ENCODE results near the gene TSPAN32. TPM values are rescaled to one million over a fixed set of nuclear protein-coding genes. Genes with fewer than 3 reads are reported as not detected.
"Not testable (repeated sequence)": the region's sequence is repeated elsewhere in the genome, so short reads cannot be mapped to it uniquely, and the experiment has no call there.

TSPAN32 gene
- total and polyA plus RNA-seq, 9 donors, result 1.6 to 6.9 (median 2.9) TPM

DNA sequence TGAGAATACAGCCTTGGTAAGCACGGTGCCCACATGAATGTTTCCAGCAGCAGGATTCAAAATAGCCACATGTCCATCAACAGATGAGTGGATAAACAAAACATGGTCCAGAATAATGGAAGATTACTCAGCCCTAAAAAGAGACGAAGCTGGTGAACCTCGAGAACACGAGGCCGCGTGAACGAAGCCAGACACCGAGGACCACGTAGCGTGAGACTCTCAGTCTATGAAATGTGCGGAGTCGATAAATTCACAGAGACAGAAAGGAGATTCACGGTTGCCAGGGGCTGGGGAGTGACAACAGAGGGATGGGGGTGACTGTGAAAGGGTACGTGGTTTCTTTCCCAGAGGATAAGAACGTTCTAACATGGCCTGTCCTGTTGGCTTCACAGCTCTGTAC lies 28.5 kb upstream of the TSPAN32 start:
- 91% methylated on average over 10 of the region's 15 CpGs for WGBS (ENCODE audit: insufficient coverage)
- H3K9me3 ChIP-seq (replicated peaks; ENCODE audit: control insufficient read depth, low read depth, low read length), result no peaks in the 10 kb centered on the region
- H3K4me3 ChIP-seq (ENCODE audit: low read length), result no peak overlapping the region
- no peak for DNase-seq
- peaks cover 27% of the 10 kb centered on the region for H3K4me1 ChIP-seq (ENCODE audit: control insufficient read depth, insufficient read depth, low read length)
- peaks cover 66% of the 10 kb centered on the region for H3K27me3 ChIP-seq (ENCODE audit: control insufficient read depth, insufficient read depth, low read length)
- no peaks in the 10 kb centered on the region for H3K36me3 ChIP-seq (ENCODE audit: control insufficient read depth, insufficient read depth, low read length)
- H3K27ac ChIP-seq (ENCODE audit: low read length), result no peak overlapping the region

DNA sequence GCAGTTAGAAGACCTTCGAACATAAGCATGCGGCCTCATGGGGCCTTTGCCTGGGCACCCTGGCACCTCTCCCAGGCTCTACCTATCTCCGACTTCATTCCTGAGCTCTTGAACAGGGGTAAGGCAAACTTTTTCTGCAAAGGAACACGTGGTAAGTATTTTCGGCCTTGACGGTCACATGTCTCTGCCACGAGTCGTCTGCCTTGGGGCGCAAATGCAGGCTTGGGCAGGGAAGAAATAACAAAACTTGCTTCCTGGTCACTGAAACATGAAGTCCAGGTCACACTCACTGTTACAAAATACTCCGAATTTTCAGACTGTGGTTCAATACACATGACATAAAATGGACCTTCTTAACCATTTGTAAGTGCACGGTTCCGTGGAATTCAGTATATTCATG lies 28.0 kb upstream of the TSPAN32 start:
- Histone ChIP-seq H3K4me1 (ENCODE audit: control insufficient read depth, insufficient read depth, low read length) (peaks cover 22% of the 10 kb centered on the region), H3K4me3 (ENCODE audit: low read length) (no peak overlapping the region), H3K36me3 (ENCODE audit: control insufficient read depth, insufficient read depth, low read length) (no peaks in the 10 kb centered on the region), H3K27ac (ENCODE audit: low read length) (no peak overlapping the region), H3K27me3 (ENCODE audit: control insufficient read depth, insufficient read depth, low read length) (peaks cover 63% of the 10 kb centered on the region), H3K9me3 (replicated peaks; ENCODE audit: control insufficient read depth, low read depth, low read length) (no peaks in the 10 kb centered on the region)
- no peak for DNase-seq
- WGBS (ENCODE audit: insufficient coverage), result 78% methylated on average over 10 of the region's 12 CpGs

DNA sequence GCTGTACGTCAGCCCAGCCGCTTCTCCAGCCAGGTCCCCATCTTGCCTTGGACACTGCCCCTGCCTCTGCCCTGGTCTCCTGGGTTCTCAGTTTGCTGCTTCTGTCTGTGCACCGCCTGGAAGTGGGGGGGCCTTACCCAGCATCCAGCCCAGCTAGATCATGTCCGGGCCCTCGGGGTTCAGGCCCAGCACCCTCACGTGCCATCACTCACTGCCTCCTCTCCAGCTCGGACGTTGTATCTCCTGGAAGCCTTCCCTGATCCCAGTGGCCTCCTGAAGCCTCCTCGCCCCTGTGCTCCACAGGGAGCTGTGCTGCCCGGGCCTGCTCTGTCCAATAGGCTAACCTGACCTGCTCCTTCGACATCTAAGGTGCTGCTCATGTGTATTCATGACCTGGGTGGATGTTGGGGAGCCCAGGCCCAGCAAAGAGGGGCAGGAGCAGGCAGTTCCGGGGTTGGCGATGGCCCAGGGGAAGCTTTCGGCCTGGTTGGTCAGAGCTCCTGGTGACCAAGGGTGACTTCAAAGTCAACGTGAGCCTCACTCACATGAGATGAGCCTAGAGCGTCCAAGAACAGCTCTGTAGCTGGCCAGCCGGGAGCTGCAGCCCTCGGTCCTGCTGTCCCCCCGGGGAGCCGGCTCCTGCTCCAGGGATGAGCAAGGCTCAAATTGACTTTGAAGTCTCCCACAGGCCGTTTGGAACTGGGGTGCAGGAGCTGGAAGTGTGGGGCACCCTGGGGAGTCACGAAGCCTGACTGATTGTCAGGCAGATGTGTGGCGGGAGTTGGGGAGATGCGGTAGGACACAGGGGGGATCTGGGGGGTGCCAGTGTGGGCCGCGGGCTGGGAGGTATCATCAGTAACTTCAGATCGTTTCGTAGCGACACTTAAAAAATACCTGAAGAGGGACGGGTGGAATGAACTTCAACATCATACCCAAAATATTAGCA lies 26.2 kb upstream of the TSPAN32 start:
- no peak for DNase-seq
- Histone ChIP-seq H3K27me3 (ENCODE audit: control insufficient read depth, insufficient read depth, low read length) (peaks cover 51% of the 10 kb centered on the region), H3K4me1 (ENCODE audit: control insufficient read depth, insufficient read depth, low read length) (peaks cover 13% of the 10 kb centered on the region), H3K9me3 (replicated peaks; ENCODE audit: control insufficient read depth, low read depth, low read length) (no peaks in the 10 kb centered on the region), H3K4me3 (ENCODE audit: low read length) (no peak overlapping the region), H3K27ac (ENCODE audit: low read length) (no peak overlapping the region), H3K36me3 (ENCODE audit: control insufficient read depth, insufficient read depth, low read length) (no peaks in the 10 kb centered on the region)
- WGBS (ENCODE audit: insufficient coverage), result 81% methylated on average over 23 of the region's 30 CpGs

DNA sequence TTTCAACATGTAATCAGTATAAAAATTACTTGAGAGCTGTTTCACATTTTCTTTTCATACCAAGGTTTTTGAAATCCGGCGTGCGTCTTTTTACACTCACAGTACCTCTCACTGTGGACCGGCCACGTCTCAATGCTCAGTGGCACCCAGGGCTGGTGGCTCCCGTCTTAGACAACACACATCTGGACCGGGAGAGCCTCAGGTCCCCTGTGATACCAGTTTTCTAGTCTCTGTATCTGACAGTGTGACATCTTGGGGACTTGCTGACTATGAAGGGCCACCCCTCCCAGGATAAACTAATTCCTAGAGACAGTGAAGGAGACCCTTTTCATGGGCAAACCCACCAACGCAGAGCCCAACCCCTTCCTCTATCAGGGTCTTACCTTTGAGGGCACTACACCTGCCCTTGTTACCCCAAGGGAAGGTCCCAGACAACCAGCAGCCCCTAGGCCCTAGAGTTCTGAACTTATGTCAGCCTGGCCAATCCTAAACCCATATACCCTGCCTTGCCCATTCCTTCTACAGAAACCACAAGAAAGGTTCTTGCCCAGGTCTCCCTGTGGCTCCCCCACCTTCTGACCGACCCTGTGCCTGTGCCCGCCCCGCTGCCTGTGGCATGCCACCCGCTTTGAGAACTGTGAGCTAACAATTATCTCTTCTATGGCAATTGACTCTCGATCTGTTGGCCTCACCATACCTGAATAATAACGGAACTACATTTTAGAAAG lies 25.4 kb upstream of the TSPAN32 start:
- Histone ChIP-seq H3K27ac (ENCODE audit: low read length) (no peak overlapping the region), H3K36me3 (ENCODE audit: control insufficient read depth, insufficient read depth, low read length) (no peaks in the 10 kb centered on the region), H3K4me1 (ENCODE audit: control insufficient read depth, insufficient read depth, low read length) (peaks cover 6% of the 10 kb centered on the region), H3K27me3 (ENCODE audit: control insufficient read depth, insufficient read depth, low read length) (peaks cover 42% of the 10 kb centered on the region), H3K9me3 (replicated peaks; ENCODE audit: control insufficient read depth, low read depth, low read length) (no peaks in the 10 kb centered on the region), H3K4me3 (ENCODE audit: low read length) (no peak overlapping the region)
- 94% methylated on average over 7 of the region's 14 CpGs for WGBS (ENCODE audit: insufficient coverage)
- no peak for DNase-seq

DNA sequence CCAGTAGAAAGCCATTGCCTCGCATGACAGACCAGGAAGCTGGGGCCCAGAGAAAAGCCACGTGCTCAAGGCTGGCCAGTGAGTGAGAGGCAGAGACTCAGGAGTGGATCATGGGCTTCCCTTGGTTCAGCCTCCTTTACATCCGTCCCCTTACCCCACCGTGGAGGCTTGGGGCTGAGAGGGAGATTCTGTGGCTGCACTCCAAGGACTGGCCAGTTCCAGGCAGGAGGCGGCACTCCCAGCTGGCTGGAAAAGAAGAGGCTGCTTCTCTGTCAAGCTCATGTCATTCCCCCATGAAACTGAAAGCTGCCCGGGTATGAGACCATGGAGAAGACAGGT lies 24.8 kb upstream of the TSPAN32 start:
- Histone ChIP-seq H3K27me3 (ENCODE audit: control insufficient read depth, insufficient read depth, low read length) (peaks cover 37% of the 10 kb centered on the region), H3K9me3 (replicated peaks; ENCODE audit: control insufficient read depth, low read depth, low read length) (no peaks in the 10 kb centered on the region), H3K4me3 (ENCODE audit: low read length) (no peak overlapping the region), H3K27ac (ENCODE audit: low read length) (no peak overlapping the region), H3K4me1 (ENCODE audit: control insufficient read depth, insufficient read depth, low read length) (peaks cover 6% of the 10 kb centered on the region), H3K36me3 (ENCODE audit: control insufficient read depth, insufficient read depth, low read length) (no peaks in the 10 kb centered on the region)
- WGBS (ENCODE audit: insufficient coverage), result no CpG with 5 or more reads among the region's 6 CpGs
- DNase-seq, result no peak

DNA sequence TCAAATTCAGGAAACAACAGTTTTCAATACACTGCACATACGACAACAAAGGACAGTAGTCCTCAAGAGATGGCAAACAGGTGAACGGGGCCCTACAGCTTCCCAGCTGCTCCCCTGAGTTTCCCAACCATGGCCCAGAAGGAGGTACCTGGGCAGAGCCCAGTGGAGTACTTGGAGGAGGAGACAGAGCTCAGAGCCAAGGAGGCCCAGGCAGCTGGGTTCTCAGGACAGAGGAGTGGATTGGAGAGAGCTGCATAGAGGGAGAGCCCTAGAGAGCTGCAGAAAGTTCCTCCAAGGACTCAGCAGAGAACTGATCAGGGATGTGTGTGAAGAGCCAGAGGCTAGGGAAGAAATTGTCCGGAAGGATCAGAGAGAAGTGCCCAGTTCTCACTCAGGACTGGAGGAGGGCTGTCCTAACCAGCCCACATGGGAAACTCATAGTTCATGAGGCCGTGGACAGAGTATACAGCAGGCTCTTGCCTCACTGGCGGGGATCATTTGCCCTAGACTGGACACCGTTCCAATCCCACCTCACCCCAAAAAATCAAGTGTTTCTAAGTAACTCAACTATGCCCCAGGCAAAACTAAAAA lies 23.8 kb upstream of the TSPAN32 start:
- no peak for DNase-seq
- H3K9me3 ChIP-seq (replicated peaks; ENCODE audit: control insufficient read depth, low read depth, low read length), result no peaks in the 10 kb centered on the region
- no peaks in the 10 kb centered on the region for H3K36me3 ChIP-seq (ENCODE audit: control insufficient read depth, insufficient read depth, low read length)
- WGBS (ENCODE audit: insufficient coverage), result 55% methylated on average over 2 of the region's 6 CpGs
- peaks cover 6% of the 10 kb centered on the region for H3K4me1 ChIP-seq (ENCODE audit: control insufficient read depth, insufficient read depth, low read length)
- peaks cover 26% of the 10 kb centered on the region for H3K27me3 ChIP-seq (ENCODE audit: control insufficient read depth, insufficient read depth, low read length)
- H3K27ac ChIP-seq (ENCODE audit: low read length), result no peak overlapping the region
- H3K4me3 ChIP-seq (ENCODE audit: low read length), result no peak overlapping the region

DNA sequence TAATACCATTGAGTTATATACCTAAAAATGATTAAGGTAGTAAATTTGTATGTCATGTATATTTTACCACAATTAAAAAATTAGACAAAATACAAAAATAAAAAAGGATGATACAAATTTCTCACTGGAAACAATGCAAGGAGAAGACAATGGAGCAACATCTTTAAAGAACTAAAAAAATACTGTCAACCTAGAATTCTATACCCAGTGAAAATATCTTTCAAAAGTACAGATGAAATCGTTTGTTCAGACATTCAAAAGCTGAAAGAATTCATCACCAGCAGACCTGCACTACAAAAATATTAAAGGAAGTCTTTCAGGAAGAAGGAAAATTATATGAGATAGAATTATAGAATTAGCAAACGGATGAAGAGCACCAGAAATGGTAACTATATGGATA lies 21.6 kb upstream of the TSPAN32 start:
- H3K27me3 ChIP-seq (ENCODE audit: control insufficient read depth, insufficient read depth, low read length), result peaks cover 11% of the 10 kb centered on the region
- H3K36me3 ChIP-seq (ENCODE audit: control insufficient read depth, insufficient read depth, low read length), result no peaks in the 10 kb centered on the region
- no peak overlapping the region for H3K4me3 ChIP-seq (ENCODE audit: low read length)
- peaks cover 6% of the 10 kb centered on the region for H3K4me1 ChIP-seq (ENCODE audit: control insufficient read depth, insufficient read depth, low read length)
- no CpG with 5 or more reads among the region's 2 CpGs for WGBS (ENCODE audit: insufficient coverage)
- no peak overlapping the region for H3K27ac ChIP-seq (ENCODE audit: low read length)
- H3K9me3 ChIP-seq (replicated peaks; ENCODE audit: control insufficient read depth, low read depth, low read length), result no peaks in the 10 kb centered on the region
- DNase-seq, result no peak

DNA sequence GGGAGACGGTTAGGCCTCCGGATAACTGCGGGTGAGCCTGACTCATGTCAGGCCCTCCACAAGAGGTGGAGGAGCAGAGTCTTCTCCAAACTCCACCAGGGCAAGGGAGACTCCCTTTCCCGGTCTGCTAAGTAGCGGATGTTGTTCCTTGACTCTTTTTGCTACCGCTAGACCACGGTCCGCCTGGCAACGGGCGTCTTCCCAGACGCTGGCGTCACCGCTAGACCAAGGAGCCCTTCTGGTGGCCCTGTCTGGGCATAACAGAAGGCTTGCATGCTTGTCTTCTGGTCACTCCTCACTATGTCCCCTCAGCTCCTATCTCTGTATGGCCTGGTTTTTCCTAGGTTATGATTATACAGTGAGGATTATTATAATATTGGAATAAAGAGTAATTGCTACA lies 15.5 kb upstream of the TSPAN32 start:
- not testable (repeated sequence) for H3K36me3 ChIP-seq (ENCODE audit: control insufficient read depth, insufficient read depth, low read length); H3K4me3 ChIP-seq (ENCODE audit: low read length); DNase-seq; H3K9me3 ChIP-seq (replicated peaks; ENCODE audit: control insufficient read depth, low read depth, low read length); H3K27ac ChIP-seq (ENCODE audit: low read length); H3K4me1 ChIP-seq (ENCODE audit: control insufficient read depth, insufficient read depth, low read length)
- 94% methylated on average over 10 of the region's 13 CpGs for WGBS (ENCODE audit: insufficient coverage)
- H3K27me3 ChIP-seq (ENCODE audit: control insufficient read depth, insufficient read depth, low read length), result peaks cover 13% of the 10 kb centered on the region

DNA sequence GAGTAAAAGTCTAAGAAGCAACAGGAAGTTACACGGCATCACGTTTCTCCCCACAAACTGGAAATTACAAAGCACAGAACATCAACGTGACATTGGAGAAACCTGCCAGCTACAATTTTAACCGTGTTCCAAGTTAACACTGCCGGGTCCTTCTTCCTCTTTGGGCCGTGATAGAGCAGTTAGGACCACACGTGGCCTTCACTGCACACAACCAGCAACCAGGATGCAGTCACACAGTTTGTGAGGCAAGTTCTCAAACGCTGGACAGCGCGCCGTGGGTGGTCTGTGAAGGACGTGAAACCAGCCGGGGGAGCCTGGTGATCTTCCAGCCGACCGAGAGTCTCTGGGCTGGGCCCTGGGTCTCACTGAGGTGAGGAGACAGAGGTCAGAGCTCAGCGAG lies 14.7 kb upstream of the TSPAN32 start:
- Histone ChIP-seq H3K4me3 (ENCODE audit: low read length) (no peak overlapping the region), H3K4me1 (ENCODE audit: control insufficient read depth, insufficient read depth, low read length) (peaks cover 9% of the 10 kb centered on the region), H3K9me3 (replicated peaks; ENCODE audit: control insufficient read depth, low read depth, low read length) (no peaks in the 10 kb centered on the region), H3K36me3 (ENCODE audit: control insufficient read depth, insufficient read depth, low read length) (no peaks in the 10 kb centered on the region), H3K27me3 (ENCODE audit: control insufficient read depth, insufficient read depth, low read length) (peaks cover 13% of the 10 kb centered on the region), H3K27ac (ENCODE audit: low read length) (no peak overlapping the region)
- peak; percentile 59 for DNase-seq
- WGBS (ENCODE audit: insufficient coverage), result 14% methylated on average over 16 of the region's 16 CpGs

DNA sequence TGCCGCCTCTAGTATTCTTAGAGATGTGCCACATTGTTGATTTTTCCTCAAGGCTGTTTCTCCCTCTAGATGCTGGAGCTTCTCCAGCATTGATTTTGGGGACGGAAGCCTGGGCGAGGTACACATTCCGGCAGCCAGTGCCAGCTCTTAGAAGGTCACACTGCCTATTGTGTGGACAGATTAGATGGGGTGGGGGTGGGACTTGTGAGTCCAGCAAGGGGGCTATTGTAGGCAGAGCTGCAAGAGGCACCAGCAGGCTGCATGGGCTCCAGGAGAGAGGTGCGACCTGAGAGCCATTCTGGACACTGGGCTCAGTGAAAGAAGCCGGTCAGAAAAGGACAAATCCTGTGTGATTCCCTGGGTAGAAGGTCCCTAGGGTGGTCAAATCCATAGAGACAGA lies 12.5 kb upstream of the TSPAN32 start:
- peaks cover 9% of the 10 kb centered on the region for H3K4me1 ChIP-seq (ENCODE audit: control insufficient read depth, insufficient read depth, low read length)
- no peak overlapping the region for H3K4me3 ChIP-seq (ENCODE audit: low read length)
- no peak overlapping the region for H3K27ac ChIP-seq (ENCODE audit: low read length)
- no peaks in the 10 kb centered on the region for H3K36me3 ChIP-seq (ENCODE audit: control insufficient read depth, insufficient read depth, low read length)
- H3K27me3 ChIP-seq (ENCODE audit: control insufficient read depth, insufficient read depth, low read length), result peaks cover 13% of the 10 kb centered on the region
- WGBS (ENCODE audit: insufficient coverage), result 76% methylated on average over 6 of the region's 6 CpGs
- no peak for DNase-seq
- H3K9me3 ChIP-seq (replicated peaks; ENCODE audit: control insufficient read depth, low read depth, low read length), result no peaks in the 10 kb centered on the region
